Stimulated activated CD4-positive, alpha-beta T cell treated with anti-CD3 and anti-CD28 coated beads, TNF-alpha, amount 100 ng/mL, for 24 hours (primary cell): Measurements from ENCODE around the gene RREB1.

Source experiments
- DNase-seq, 3 experiments: peaks; one replicate each; pipeline ENCODE4 v3.0.0-alpha.2; 2020; ENCODE audit warnings: low read depth in 3 of 3

Gene RREB1

DNA sequence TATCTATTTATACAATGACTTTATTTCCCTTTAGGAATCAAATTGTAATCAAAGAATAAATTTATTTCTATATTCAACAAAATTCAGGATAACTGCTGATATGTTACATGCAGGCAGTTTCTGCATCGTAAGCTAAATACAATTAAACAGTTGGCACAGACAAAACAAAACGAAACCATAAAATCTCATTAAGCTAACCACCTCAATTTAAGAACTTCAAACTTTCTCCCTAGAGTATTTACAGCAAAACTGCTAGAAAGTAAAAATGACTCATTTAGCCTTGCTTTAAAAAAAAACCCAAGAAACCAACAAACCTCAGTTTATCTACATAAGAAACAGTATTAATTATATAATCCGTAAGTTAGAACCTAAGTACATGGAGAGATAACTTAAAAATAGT lies 188.2 kb downstream of the RREB1 start:
- DNase-seq: no peak

GRCh38 chr6:7296602-7297001 lies 188.8 kb downstream of the RREB1 start:
- no peak for DNase-seq

GRCh38 chr6:7298113-7298512 lies 190.4 kb downstream of the RREB1 start:
- no peak for DNase-seq

- DNase-seq: no peak
These were observed 193.2 kb downstream of the RREB1 start for GRCh38 chr6:7300926-7301325.
